Glomerular visceral epithelial cell (primary cell): ENCODE results near the gene GJA5.
A peak's percentile ranks its signal among the peaks of the same experiment; 100 is the strongest.

Source experiments
- DNase-seq: peaks from one replicate; pipeline ENCODE4 v3.0.0-alpha.2; 2016; ENCODE audit errors: extremely low spot score

GJA5 gene

DNA sequence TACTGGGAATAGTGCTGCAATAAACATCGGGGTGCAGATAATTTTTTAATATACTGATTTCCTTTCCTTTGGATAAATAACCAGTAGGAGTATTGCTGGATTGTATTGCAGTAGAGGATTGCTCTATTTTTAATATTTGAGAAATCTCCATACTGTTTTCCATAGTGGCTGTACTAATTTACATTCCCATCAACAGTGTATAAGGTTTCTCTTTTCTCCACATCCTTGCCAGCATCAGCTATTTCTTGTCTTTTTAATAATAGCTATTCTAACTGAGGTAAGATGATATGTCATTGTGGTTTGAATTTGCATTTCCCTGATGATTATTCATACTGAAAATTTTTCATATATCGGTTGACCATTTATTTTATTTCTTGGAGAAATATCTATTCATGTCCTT lies 31.1 kb downstream of the GJA5 start:
- no peak for DNase-seq

DNA sequence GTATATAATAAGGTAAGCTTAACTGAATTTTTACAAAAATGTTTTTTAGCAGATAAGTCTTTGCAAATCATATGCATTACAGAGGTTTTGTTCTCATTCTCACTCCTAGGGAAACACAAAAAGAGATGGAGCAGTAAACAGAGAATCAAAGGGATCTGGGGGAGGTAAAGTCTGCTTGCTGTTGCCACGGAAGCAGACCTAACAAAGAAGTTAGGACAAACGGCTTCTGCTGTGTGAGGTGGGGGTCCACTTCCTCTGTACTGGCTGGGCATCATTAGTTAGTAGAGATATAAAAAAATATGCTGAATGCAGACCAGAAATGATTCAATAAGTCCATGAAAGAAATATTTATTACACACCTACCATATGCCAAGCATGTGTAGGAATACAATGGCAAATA lies 34.2 kb downstream of the GJA5 start:
- DNase-seq: no peak

DNA sequence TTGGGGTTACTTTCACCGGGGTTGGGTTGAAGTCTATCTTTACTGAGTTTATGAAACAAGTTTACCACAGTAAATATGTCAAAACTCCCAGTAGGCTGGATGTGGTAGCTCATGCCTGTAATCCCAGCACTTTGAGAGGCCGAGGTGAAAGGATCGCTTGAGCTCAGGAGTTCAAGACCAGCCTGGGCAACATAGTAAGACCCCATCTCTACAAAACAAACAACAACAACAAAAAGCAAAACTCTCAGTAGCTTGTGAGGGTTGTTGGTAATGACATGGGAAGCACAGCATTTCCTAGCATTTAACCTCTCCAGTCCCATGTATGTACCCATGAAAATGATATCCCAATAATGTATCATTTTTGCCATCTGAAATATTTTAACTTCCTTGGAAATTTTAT lies 34.7 kb downstream of the GJA5 start:
- no peak for DNase-seq

DNA sequence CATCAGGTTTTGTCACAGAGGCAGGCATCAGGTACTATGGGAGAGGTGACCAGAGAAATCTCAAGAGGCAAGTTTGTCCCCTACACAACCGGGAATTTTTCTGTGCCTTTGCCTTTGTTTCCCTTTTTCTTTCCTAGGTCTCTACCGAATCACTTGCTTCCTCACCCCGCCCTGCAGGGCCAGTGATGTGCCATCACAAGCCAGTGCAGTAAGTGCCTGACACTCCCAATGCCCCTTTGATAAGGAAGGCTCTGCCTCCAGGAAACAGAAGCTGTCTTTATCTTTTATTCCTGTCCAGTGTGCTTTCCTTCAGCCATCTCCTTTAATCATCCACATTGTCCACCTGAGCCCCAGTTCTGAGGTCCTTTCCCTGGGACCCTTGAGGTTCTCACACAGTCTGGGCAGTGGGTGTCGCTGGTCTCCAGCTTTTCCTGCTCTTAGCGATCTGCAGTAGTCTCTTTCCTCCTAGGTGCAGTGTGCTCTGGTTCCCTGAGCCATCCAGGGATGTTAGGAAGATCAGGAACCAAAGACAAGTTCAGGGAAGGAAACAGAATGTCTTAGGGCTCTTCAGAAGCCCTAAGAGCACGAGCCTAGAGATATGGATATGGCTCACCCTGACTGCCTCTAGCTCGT lies 36.6 kb downstream of the GJA5 start:
- DNase-seq: no peak

DNA sequence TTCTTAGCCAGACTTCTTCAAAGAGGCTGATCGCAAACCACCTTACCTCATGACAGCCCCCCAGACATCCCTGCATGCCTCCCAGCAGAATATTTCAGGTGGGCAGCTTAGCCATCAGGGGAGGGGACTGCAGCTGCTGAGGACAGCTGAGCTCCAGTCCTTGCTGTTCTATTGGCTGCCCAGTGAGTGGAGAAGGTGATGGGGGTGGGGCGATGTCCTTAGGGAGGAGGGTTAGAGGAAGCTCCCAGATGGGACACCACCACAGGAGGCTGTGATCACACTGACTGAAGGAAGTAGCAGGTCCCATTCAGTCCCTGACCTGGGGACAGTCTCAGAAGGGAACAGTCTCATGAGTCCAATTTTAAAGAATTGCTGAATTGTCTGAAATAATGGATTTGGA lies 38.3 kb downstream of the GJA5 start:
- DNase-seq: no peak

DNA sequence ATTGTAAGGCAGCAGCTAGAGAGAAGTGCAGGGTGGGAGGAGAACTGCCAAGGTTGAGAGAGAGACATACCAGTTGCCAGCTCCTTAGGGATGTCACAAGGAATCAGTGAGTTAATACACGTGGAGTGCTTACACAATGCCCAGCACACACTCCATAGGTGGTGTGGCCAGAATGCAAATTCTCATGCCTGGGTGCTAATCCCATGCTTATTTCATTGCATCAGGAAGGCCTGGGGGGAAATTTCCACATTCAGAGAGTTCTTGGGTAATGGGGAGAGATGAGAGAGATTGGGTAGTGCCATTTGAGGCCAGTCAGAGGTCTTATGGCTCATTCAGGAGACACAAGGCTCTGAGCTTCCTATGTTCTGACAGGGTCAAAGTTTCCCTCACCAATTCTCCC lies 38.7 kb downstream of the GJA5 start:
- no peak for DNase-seq

DNA sequence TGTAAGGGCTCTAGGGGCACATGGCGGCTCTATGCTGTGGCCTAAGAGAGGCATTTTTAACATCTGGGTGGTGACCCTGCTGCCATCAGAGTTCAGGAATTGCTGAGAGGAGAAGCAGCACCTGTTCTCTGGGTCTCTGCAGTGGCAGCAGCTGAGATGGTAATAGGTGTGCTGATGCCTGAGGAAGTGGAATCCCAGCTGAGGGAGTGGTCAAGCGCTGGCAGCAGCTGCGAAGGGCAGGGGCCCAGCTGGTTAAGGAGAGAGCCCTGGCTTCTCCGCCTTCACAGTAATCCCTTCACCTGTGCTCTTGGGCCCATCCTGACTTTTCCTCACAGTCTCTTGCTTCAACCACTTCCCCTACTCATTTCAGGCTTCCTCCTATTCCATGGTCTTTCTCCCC lies 39.8 kb downstream of the GJA5 start:
- no peak for DNase-seq

DNA sequence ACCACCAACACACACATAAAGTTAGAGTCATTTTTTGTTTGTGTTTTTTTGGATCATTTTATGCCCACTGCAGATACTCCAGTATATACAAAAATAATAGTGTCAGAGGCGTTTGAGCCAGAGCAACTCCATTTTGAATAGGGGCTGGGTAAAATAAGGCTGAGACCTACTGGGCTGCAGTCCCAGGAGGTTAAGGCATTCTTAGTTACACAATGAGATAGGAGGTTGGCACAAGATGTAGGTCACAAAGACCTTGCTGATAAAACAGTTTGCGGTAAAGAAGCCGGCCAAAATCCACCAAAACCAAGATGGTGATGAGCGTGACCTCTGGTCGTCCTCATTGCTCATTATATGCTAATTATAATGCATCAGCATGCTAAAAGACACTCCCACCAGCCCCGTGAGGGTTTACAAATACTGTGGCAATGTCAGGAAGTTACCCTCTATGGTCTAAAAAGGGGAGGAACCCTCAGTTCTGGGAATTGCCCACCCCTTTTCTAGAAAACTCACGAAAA lies 40.6 kb downstream of the GJA5 start:
- no peak for DNase-seq

DNA sequence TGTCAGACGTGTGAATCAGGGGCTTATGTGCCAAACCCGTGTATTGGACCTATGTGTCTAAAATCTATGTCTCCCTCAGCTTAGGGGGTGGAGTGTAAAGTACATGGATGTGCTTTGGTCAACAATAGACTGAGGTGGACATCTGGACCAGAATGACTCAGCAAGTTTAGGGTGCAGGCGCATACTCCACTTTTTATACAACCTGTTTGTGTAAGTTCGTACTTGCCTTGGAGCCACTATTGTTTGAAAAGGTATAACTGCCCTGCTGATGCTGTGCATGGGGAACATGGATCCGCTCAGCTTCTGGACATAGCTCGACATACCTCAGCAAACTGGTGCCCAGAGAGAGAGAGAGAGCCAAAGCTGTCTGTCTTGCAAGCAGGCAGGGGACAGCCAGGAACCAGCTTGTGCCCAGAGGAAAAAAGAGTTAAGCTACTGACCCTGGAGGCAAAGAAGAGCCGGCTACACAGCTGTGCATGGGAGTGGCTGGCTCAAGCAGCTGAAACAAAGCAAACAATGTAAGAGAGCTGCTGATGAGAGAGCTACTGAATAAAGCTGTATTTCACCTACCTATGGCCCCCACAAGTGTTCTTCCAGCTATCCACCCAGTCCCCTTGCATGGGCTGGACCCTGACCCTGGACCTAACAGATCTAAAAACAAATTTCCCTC lies 41.2 kb downstream of the GJA5 start:
- no peak for DNase-seq

DNA sequence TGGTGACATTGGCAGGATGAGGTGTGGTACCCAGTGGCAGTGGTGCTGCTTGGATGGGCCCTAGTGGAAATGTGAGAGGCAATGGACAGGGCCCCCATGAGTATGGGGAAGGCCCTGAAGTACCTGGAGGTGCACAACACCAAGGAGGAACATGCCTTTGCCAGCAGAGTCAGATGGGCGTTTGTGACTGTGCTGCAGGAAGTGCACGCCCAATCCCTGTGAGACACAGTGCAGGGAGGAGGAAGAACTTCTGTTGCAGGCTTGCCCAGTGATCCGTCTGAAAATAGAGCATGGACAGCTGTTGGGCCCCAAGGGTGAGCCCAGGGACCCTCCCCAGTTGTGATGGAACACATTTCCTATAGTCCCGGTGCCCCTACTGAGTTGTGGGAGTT lies 42.7 kb downstream of the GJA5 start:
- no peak for DNase-seq

DNA sequence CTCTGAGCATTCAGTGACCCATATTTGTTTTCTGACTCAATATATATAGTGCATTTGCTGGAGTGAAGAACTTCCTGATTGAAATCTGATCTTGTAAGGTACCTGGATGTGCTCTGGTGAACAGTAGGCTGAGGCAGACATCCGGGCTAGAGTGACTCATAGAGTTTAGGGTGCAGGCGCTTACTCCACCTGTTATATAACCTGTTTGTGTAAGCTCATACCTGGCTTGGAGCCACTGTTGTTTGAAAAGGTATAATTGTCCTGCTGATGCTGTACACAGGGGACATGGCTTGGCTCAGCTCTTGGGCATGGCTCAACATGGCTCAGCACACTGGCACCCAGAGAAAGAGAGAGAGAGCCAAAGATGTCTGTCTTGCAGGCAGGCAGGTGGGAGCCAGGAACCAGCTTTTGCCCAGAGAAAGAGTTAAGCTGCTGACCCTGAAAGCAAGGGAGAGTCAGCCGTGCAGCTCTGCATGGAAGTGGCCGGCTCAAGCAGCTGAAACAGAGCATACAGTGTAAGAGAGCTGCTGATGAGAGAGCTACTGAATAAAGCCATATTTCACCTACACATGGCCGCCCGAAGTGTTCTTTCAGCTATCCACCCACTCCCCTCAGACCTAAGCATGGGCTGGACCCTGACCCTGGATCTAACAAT lies 43.2 kb downstream of the GJA5 start:
- peak; percentile 69 for DNase-seq

DNA sequence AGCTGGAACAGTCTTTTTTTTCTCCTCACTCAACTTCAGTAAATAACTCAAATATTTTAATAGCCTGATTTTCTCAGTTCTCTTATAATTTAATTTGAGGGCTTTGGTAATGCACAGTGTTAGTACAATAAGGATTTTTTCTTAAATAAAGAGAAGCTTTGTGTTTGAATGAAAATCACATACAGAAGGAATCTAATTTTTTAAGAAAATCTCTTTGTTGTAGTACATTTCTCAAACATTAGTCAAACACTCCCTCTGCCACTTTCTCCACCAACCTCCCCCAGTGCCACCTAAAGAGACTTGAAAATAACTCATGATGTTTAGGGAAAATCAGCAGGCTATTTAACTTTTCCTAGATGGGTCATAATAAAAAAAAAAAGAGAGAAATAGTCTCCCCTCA lies 47.8 kb downstream of the GJA5 start:
- no peak for DNase-seq
